Sciatic nerve (tissue), 2 donors: Measurements from ENCODE around the gene EDN2. TPM values are rescaled to one million over a fixed set of nuclear protein-coding genes. Genes with fewer than 3 reads are reported as not detected.

Experiments used
- ATAC-seq: fragments of 200-7000 bp; cut with Tn5 transposase; one replicate; pipeline ENCODE4 v1.9.1; 2020; ENCODE audit warnings: mild to moderate bottlenecking, moderate library complexity
- DNase-seq: peaks from one replicate; pipeline ENCODE4 v3.0.0-alpha.2; 2020; ENCODE audit warnings: low spot score
- intact Hi-C: fragments of 100-400 bp; cut with DNase I; formaldehyde crosslinking; loops from one replicate; pipeline ENCODE4 v1.14.2; 2022
- total RNA-seq: library from RNA; stranded (reverse); fragmentation: NEBNext Ultra II Directional; extraction: Animal tissue kit (Norgen Biotek cat#: 25700); gene quantifications from one replicate; pipeline ENCODE4 v1.2.1, GENCODE V29; 2021
- donor health status: DM: no; HTN: no; CAD: no.
- donor health status: DM: no; HTN: no; CAD: no.

EDN2 gene
- total RNA-seq, 1 donor from 2014 or later = not detected

- intact Hi-C loops = no loop called here
- no peak for DNase-seq
- ATAC-seq = no peak
Measured at GRCh38 chr1:41489561-41489960, 5.1 kb upstream of the EDN2 start.

- ATAC-seq (peak; percentile 8), DNase-seq (no peak)
- intact Hi-C loops = no loop called here
Measured at GRCh38 chr1:41488040-41488951, 3.8 kb upstream of the EDN2 start.

GRCh38 chr1:41487126-41488039, 2.9 kb upstream of the EDN2 start:
- DNase-seq (no peak), ATAC-seq (peak; percentile 5)
- intact Hi-C loops = no loop called here

- intact Hi-C loops = no loop called here
- DNase-seq (no peak), ATAC-seq (peak; percentile 7)
Measured at GRCh38 chr1:41486371-41487125, 2.1 kb upstream of the EDN2 start.

- ATAC-seq (no peak), DNase-seq (no peak)
- intact Hi-C loops = no loop called here
Measured at GRCh38 chr1:41486053-41486370, 1.5 kb upstream of the EDN2 start.

- ATAC-seq (no peak), DNase-seq (no peak)
- intact Hi-C loops = no loop called here
Measured at GRCh38 chr1:41485605-41486004, 1.1 kb upstream of the EDN2 start.

- ATAC-seq (no peak), DNase-seq (no peak)
- intact Hi-C loops = no loop called here
Measured at GRCh38 chr1:41483960-41484401, 502 bp downstream of the EDN2 start.

GRCh38 chr1:41483001-41483850, 1.3 kb downstream of the EDN2 start:
- intact Hi-C loops = no loop called here

GRCh38 chr1:41482001-41482765, 2.3 kb downstream of the EDN2 start:
- intact Hi-C loops = no loop called here
- DNase-seq = no peak
- no peak for ATAC-seq

More at GRCh38 chr1:41483001-41483850, 1.3 kb downstream of the EDN2 start:
- no peak for ATAC-seq
- no peak for DNase-seq

- intact Hi-C loops = no loop called here
- DNase-seq (no peak), ATAC-seq (no peak)
Measured at GRCh38 chr1:41481109-41481775, 3.2 kb downstream of the EDN2 start.

GRCh38 chr1:41480204-41481108, 4.0 kb downstream of the EDN2 start:
- DNase-seq = no peak
- intact Hi-C loops = no loop called here
- ATAC-seq = no peak

GRCh38 chr1:41479808-41480160, 4.7 kb downstream of the EDN2 start:
- intact Hi-C loops = no loop called here
- ATAC-seq = no peak
- DNase-seq = no peak

- ATAC-seq = peak; percentile 43
- intact Hi-C loops = no loop called here
Measured at GRCh38 chr1:41479000-41479807, 5.3 kb downstream of the EDN2 start.

GRCh38 chr1:41478118-41478748, 6.2 kb downstream of the EDN2 start:
- DNase-seq = no peak
- intact Hi-C loops = no loop called here
- ATAC-seq = no peak

More at GRCh38 chr1:41479000-41479807, 5.3 kb downstream of the EDN2 start:
- DNase-seq = no peak

GRCh38 chr1:41476807-41477361, 7.6 kb downstream of the EDN2 start:
- no peak for DNase-seq
- ATAC-seq = peak; percentile 34
- intact Hi-C loops = no loop called here
